HG03280 (cell line): ENCODE data around the gene GREM2.

Experiments
- ATAC-seq: cut with Tn5 transposase; IDR thresholded peaks from one replicate; pipeline ENCODE4 v1.9.1; 2021; ENCODE audit warnings: mild to moderate bottlenecking, moderate library complexity; ENCODE audit not compliant: unreplicated experiment

The GREM2 gene

GRCh38 chr1:240611228-240611618 lies 732 bp downstream of the GREM2 start:
- no peak for ATAC-seq

DNA sequence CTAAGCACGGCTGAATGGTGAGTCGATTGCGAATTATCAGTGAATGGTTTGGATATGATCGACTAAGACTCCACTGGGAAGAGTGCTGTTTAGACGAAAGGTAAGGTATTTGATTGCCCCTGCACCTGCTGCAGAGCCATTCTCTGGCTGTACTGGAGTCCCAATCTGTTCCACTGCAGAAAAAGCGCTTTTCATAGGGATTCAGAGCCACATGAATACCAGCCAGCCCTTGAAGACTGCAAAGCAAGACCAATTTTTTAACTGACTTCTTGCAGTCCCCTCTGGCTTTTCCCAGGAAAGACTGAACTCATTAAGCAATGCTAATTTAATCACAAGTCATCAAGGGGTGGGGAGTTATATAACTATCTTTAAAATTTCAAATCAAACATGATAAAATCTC lies 1.3 kb downstream of the GREM2 start:
- ATAC-seq: no peak

DNA sequence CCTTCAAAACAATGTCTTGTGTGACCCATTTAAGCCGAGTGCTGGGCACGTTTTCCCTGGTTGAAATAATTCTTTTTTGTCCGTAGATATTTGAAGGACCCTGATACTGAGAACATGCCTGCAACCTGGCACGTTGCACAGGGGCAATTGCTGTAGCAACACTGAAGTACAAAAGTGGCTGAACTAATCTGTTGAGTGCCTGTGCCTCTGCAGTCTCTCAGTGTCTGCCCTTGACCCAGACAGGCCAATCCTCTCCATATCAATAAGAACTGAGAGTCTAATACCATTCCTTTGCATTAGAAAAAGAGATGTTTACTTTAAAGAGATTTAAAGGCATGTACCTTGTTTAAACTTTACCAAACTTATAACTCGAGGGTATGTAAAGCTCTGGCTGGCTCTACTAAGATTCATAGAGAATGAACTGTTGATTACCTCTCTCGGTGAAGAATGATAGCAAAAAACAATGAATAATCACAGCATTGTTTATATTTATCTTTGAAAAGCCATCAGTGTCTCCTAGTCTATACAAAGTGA lies 2.4 kb downstream of the GREM2 start:
- no peak for ATAC-seq

DNA sequence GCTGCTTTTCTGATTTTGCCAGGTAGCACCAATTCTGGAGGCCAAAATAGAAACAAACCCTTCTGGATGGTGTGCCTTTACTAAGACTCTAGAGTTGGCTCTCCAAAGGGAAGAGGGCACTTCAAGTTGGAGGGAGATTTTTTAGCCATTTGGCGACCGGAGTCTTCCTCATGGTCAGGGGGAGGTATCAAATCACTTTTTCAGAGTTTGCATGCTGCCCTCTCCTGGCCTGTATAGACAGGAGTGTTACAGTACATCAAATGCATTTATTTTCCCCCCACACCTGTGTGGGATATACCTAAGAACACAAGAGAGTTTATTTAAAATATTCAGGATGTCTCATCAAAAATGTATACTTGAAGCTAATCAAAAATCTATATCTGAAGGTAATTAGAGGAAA lies 3.2 kb downstream of the GREM2 start:
- ATAC-seq: no peak

DNA sequence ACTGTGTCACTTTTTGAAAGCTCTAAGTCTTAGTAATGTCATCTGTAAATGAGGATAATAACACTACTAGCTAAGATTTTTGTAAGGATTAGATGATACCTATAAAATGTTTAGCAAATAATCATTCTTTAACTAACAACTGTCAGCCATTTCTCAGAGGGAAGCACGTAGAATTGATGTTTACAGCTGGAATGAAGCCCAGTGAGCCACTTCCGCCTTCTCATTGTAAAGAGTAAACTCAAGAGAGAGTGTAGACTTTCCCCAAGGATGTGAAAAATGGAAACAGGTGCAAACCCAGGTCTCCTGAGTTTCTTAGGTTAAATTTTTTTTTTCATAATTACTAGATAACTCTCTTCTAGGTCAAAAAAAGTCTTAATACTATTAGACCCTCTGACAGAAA lies 4.9 kb downstream of the GREM2 start:
- no peak for ATAC-seq

DNA sequence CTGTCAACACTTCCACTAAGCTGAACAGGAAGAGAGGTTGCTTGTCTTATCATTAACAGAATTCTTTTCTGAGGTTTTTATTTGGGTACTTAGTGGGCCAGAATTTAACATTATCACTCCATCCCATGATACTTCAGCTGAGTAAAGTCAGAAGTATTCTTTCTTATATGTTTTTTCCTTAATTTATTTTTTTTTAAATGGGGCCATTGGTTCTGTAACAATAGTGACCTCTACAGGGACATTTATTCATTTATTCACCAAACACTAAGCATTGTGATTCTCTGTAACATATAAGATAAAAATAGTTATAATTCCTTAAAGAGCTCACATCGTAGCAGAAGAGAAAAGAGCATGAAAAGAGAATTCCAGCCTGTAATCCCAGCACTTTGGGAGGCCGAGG lies 9.8 kb downstream of the GREM2 start:
- no peak for ATAC-seq

DNA sequence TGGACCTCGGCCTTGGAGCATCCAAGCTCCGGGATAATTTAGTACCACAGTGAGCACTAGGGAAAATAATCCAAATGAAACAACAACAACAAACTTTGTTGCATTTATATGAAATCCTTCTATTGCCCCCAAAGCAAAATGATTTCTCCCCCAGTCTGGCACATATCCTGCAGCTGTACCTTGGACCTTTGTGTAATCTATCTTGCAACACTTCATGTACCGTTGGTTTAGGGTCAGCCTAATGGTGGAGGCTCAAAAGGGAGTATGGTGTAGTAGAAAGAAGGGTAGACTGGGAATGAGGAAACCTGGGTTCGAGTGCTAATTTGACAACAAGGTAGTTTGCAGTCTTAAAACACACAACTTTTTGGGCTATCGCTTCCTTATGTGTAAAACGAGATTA lies 12.1 kb downstream of the GREM2 start:
- ATAC-seq: no peak

DNA sequence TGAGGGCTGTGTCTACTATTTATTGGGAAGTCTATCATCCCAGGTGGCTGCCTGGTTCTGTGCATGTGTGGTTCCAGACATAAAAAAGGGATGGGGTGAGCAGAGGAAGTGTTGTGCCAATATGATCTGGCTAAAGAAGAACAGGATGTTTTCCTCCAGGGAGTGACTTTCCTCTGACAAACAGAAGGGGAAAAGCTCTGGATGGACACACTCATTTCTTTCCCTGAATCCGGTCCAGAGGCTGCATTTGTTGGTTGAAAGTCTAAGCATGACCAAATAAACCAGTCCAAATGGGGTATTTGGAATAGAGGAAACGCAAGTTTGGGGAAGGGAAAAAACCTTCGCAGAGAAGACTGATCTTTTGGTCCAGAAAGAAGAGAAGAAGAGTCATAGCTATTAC lies 12.7 kb downstream of the GREM2 start:
- ATAC-seq: no peak

- no peak for ATAC-seq
Observed at GRCh38 chr1:240598216-240599001, 13.5 kb downstream of the GREM2 start.

DNA sequence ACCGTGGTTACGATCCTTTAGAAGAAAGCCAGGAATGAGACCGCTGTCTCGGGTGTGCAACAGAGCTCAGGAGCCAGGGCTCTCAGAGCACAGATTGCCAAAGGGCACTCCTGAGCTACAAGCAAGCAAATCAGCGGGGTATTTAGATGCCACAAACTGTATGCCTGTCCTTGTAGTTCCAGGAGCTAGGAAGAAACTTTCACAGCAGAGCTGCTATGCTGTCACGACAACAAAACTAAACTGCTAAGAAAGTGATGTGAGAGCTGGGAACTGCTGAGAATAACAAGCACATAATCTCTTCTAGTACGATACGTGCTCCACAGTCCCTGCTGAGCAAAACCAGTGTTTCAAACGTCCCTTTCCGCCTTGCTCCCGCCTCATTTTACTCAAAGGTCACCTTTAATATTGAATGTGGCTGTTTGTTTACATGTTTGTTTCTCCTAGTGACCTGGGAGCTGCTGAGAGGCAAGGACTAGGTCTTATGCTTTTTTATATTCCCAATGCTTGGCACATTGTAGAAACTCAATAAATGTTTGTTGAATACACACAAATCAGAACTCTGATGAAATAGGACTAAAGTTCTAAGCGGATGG lies 14.7 kb downstream of the GREM2 start:
- no peak for ATAC-seq

GRCh38 chr1:240595476-240595875 lies 16.5 kb downstream of the GREM2 start:
- no peak for ATAC-seq

GRCh38 chr1:240591564-240591963 lies 20.4 kb downstream of the GREM2 start:
- ATAC-seq: no peak

DNA sequence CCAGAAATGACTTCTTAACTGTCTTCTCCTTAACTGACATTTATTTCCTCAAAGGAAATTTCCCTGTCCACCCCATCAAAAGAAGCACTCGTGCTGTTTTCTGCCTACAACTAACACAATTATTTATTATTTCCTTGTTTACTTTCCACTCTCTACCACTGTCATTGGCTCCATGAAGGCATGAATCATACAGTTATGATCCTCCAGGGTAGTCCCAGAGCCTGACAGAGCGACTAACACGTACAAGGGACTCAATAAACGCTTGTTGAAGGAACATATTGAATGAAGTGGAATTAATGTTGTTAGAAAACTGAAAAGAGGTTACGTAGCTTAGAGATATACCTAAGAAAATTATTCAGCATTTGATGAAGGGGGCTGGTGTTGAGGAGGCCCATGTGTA lies 20.9 kb downstream of the GREM2 start:
- no peak for ATAC-seq

GRCh38 chr1:240589585-240590110 lies 22.3 kb downstream of the GREM2 start:
- ATAC-seq: no peak

GRCh38 chr1:240586006-240586405 lies 25.9 kb downstream of the GREM2 start:
- ATAC-seq: no peak

DNA sequence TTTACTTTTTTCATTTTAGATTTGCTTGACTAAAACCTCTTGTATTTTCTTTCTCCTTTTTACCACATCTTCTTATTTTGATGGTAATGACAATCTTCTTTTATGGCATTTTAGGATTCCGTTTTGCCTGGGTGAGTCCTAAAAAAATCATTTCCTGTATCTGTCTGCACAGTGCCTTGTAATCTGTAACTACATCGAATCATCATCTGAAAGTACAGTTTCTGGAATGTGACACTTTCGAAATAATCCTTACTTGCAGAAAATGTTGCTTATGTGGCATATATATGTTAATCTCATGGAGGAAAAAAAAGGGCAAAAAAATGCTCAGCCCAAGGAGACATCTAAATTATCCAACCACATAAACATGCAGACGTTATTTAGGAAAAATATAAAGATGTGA lies 29.0 kb downstream of the GREM2 start:
- no peak for ATAC-seq

DNA sequence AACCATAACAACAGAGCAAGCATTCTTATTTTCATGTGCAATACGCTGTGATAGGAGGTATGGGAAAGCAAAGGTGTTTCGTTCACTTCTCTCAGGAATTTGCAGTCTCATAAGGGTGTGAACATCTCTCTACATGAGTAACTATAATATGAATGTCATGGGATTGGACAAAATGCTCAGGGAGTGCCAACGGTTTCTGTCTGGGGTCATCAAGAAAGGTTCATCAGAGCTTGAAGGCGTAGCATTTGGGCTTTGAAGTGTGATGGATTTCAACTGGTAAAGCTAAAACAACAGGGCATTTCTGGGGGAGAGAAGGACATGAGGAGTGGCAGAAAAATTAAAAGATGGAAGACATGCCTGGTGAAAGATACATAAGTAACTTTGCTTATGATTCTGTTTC lies 32.4 kb downstream of the GREM2 start:
- no peak for ATAC-seq

- ATAC-seq: no peak
Observed at GRCh38 chr1:240577095-240577494, 34.9 kb downstream of the GREM2 start.

DNA sequence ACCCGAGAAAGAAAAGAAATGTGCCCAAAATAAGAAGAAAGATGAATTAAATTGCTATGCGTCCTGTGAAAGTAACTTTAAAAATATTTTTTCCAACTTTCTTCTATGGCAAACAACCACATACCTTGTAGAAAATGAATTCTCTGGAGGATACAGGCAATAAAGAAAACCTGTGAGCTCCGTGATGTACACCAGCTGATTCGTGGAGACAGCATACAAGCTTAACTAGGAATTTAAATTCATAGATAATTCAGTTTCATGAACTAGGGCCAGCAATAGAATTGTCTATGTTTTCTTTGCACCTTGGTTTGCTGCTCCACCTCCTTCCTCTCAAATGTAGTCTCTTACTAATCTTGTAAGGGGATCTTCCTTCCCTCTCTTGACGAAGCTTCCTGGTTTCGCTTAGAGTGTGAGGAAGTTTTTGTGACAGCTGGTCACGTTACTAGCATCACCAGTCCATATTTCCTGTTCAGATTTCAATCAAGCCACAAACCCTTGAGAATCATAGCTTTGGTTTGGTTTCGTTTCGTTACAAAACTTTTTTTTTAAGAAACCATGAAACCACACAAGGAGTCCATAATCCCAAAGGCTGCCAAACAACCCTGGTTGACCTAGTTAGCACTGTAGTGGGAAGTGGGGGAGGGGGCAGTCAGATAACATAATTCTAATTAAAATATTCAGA lies 35.8 kb downstream of the GREM2 start:
- ATAC-seq: peak; percentile 76

DNA sequence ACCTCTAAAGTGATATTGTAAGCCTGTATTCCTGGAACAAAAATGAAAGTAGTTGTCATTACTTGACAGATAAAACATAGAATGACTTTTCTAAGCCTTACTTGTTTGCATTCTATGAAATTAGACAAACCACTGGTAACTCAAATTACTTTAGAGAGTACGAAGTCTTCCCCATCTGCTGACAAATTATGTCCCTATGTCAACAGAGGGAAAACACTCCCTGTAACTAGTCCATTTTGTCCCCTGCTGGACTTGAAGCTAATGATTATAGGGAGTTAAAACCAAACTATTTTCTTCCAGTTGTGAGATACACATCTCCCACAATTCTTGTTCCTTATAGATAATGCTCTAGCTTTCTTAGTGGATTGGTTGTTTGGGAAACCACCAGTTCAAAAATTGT lies 39.6 kb downstream of the GREM2 start:
- no peak for ATAC-seq

DNA sequence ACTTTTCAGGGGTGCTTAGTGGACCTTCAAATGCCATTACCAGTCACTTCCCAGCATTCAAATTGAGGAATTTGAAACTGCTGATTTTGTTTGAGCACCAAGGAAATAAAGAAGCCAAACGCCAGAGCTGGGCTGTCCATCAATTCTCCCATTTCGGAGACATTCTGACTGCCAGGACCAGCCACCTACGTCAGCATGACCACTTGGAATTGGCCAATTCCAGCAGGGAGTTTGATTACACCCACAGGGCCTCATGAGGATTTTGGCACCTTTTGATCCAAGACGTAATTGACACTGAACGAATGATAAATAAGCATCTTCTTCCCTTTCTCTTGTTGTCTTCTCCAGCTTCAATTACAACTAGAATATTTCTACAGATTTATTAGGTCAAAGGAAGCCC lies 40.2 kb downstream of the GREM2 start:
- ATAC-seq: no peak

GRCh38 chr1:240567066-240567465 lies 44.9 kb downstream of the GREM2 start:
- no peak for ATAC-seq
